SK-N-SH (cell line): ENCODE measurements around the gene B3GNT3. TPM values are rescaled to one million over a fixed set of nuclear protein-coding genes. Genes with fewer than 3 reads are reported as not detected.

Experiments
- CTCF ChIA-PET: fragments of 300-600, 350-600 bp; formaldehyde crosslinking; extraction: SDS; loops from one replicate; lab custom pipeline; 2021; lab: Yijun Ruan, JAX
- POLR2A ChIA-PET: fragments of 350-600 bp; sonication (Branson Sonifier 250); formaldehyde crosslinking; extraction: SDS; loops from one replicate; lab custom pipeline; 2020; ENCODE audit warnings: antibody characterized with exemption, inconsistent platforms; lab: Yijun Ruan, JAX
- DNase-seq: peaks from one replicate; pipeline ENCODE4 v3.0.0; 2012
- H2AFZ ChIP-seq: fragments of 200-600 bp; sonication (generic); 2 replicates; pipeline ENCODE4 v1.8.1; 2016; ENCODE audit warnings: antibody characterized with exemption, mild to moderate bottlenecking, low read depth
- H3F3A ChIP-seq: fragments of 200-600 bp; sonication (generic); replicated peaks from 2 replicates; pipeline ENCODE3; 2016; ENCODE audit warnings: antibody characterized with exemption, mild to moderate bottlenecking; ENCODE audit not compliant: insufficient read depth
- H3K27ac ChIP-seq, 2 experiments: fragments of 200-500 bp in 1 of 2; fragments of 200-600 bp in 1 of 2; sonication (Bioruptor generic) in 1 of 2; sonication (generic), shearing (Covaris generic) in 1 of 2; 2 replicates each; pipeline versions ENCODE4 v1.5.1 to v1.6.1; 2014 to 2016; ENCODE audit warnings: low read depth in 2 of 2, inconsistent platforms in 1 of 2, low read length in 1 of 2, mild to moderate bottlenecking in 1 of 2, mixed read lengths in 1 of 2
- H3K27me3 ChIP-seq: fragments of 200-600 bp; sonication (generic), shearing (Covaris generic); 2 replicates; pipeline ENCODE4 v1.6.1; 2016; ENCODE audit warnings: mixed run types; ENCODE audit not compliant: insufficient read depth
- H3K36me3 ChIP-seq, 2 experiments: fragments of 200-500 bp in 1 of 2; fragments of 200-600 bp in 1 of 2; sonication (Bioruptor generic) in 1 of 2; sonication (generic) in 1 of 2; replicated peaks in 1 of 2; 2 replicates each; pipeline versions ENCODE3 to v1.5.1; 2014 to 2016; ENCODE audit warnings: low read length in 1 of 2, mild to moderate bottlenecking in 1 of 2; ENCODE audit not compliant: insufficient read depth in 2 of 2, control insufficient read depth in 1 of 2
- H3K4me1 ChIP-seq, 2 experiments: fragments of 200-500 bp in 1 of 2; fragments of 200-600 bp in 1 of 2; sonication (Bioruptor generic) in 1 of 2; sonication (generic), shearing (Covaris generic) in 1 of 2; 2 replicates each; pipeline versions ENCODE4 v1.5.1 to v1.6.1; 2014 to 2016; ENCODE audit warnings: low read depth in 1 of 2, low read length in 1 of 2, mixed run types in 1 of 2; ENCODE audit not compliant: insufficient read depth in 2 of 2, control insufficient read depth in 1 of 2
- H3K4me2 ChIP-seq: fragments of 200-600 bp; sonication (generic), shearing (Covaris generic); 2 replicates; pipeline ENCODE4 v1.6.1; 2017; ENCODE audit warnings: mixed run types
- H3K4me3 ChIP-seq, 2 experiments: fragments of 200-500 bp in 1 of 2; fragments of 200-600 bp in 1 of 2; sonication (Bioruptor generic) in 1 of 2; sonication (generic), shearing (Covaris generic) in 1 of 2; 2 replicates each; pipeline versions ENCODE4 v1.5.1 to v1.8.1; 2014 to 2016; ENCODE audit warnings: low read depth in 2 of 2, inconsistent platforms in 1 of 2, low read length in 1 of 2, mild to moderate bottlenecking in 1 of 2, mixed read lengths in 1 of 2, moderate library complexity in 1 of 2
- H3K79me2 ChIP-seq: fragments of 200-600 bp; sonication (generic); 2 replicates; pipeline ENCODE4 v1.8.1; 2017; ENCODE audit warnings: mild to moderate bottlenecking; ENCODE audit not compliant: insufficient read depth
- H3K9ac ChIP-seq: fragments of 200-600 bp; sonication (generic); 2 replicates; pipeline ENCODE4 v1.6.1; 2017; ENCODE audit warnings: mixed run types
- H3K9me2 ChIP-seq: fragments of 200-600 bp; sonication (generic); 2 replicates; pipeline ENCODE4 v1.6.1; 2017; ENCODE audit warnings: mixed run types
- H3K9me3 ChIP-seq: fragments of 200-600 bp; sonication (generic); 2 replicates; pipeline ENCODE4 v1.6.1; 2017; ENCODE audit warnings: mixed run types, mild to moderate bottlenecking, moderate library complexity
- H4K20me1 ChIP-seq: fragments of 200-600 bp; sonication (generic); 2 replicates; pipeline ENCODE4 v1.6.1; 2017; ENCODE audit warnings: mild to moderate bottlenecking, mixed run types; ENCODE audit not compliant: insufficient read depth
- CTCF ChIP-seq: fragments of 200-600 bp; sonication (generic); IDR thresholded peaks from 2 replicates; pipeline ENCODE4 v1.6.1; 2017; ENCODE audit warnings: antibody characterized with exemption, mild to moderate bottlenecking, moderate library complexity
- EP300 ChIP-seq, 2 experiments: IDR thresholded peaks; 2 replicates each; pipeline versions ENCODE4 v1.4.0 to v1.6.1; 2012; ENCODE audit warnings: borderline replicate concordance in 1 of 2, low read depth in 1 of 2, low read length in 1 of 2
- GABPA ChIP-seq: IDR thresholded peaks from 2 replicates; pipeline ENCODE4 v1.4.0; 2012; ENCODE audit warnings: low read depth, mild to moderate bottlenecking
- MXI1 ChIP-seq: IDR thresholded peaks from 2 replicates; pipeline ENCODE4 v1.6.1; 2012; ENCODE audit warnings: mild to moderate bottlenecking, low read depth, low read length, improper control_type of control experiment
- RAD21 ChIP-seq: IDR thresholded peaks from 2 replicates; pipeline ENCODE4 v1.6.1; 2012; ENCODE audit warnings: mild to moderate bottlenecking, low read length
- RXRA ChIP-seq: IDR thresholded peaks from 2 replicates; pipeline ENCODE4 v1.4.0; 2012; ENCODE audit warnings: low read depth, mild to moderate bottlenecking, borderline replicate concordance
- SMC3 ChIP-seq: IDR thresholded peaks from 2 replicates; pipeline ENCODE4 v1.6.1; 2012; ENCODE audit warnings: low read depth, low read length, improper control_type of control experiment
- WGBS: methylation state at CpG from one replicate; pipeline ENCODE4 v1.1.6; 2017; ENCODE audit warnings: low lambda C conversion rate; 5-methylcytosine and 5-hydroxymethylcytosine counted together
- polyA plus RNA-seq, 3 experiments: library from polyadenylated mRNA; depleted of rRNA; stranded (reverse); fragments of >200 nt; gene quantifications; 2 replicates each; pipeline ENCODE4 v1.2.3, GENCODE V29; 2012
- TF ChIP-seq, protein P1 (sequence below): IDR thresholded peaks from 2 replicates; pipeline ENCODE4 v1.6.1; 2012; ENCODE audit warnings: mild to moderate bottlenecking, low read depth, low read length, moderate library complexity

B3GNT3 gene
- polyA plus RNA-seq, 1 of the 3 experiments (the other 2 are of a cell fraction) = not detected

DNA sequence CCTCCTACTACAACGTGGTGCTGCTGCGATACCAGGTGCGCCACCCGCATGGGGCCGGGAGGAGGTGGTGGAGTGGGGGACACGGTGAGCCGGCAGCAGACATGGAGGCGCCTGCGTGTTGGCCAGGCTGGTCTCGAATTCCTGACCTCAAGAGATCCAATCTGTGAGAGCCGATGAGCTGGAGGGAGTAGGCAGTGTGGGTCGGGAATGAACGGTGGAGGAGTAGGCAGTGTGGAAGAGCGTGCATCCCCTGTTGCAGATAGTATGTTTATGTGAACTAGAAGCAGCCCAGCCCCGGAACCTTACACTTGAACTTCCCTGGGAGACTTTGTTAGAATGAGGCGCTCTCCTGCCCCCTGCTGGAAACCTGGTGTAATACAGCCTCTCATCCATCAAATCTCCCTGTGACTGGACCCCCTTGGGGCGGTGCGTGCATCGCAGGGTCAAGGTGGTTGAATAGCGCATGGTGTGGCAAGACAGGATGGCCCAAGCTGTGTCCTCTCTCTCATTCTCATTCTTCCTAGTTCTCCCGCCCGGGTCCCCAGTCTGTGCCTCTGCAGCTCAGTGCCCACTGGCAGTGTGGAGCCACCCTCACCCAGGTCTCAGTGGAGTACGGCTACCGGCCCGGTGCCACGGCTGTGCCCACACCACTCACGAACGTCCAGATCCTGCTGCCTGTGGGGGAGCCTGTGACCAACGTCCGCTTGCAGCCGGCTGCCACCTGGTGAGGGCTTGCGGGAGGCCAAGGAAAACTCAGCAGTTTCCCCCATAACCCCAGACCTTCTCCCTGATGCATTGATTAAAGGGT lies 10.5 kb upstream of the B3GNT3 start:
- H3K27me3 ChIP-seq = no peaks in the 10 kb centered on the region
- no peaks in the 10 kb centered on the region for H3K79me2 ChIP-seq
- ChIA-PET CTCF (interaction anchor here (0.6 to 3.5 kb wide), 32 partner anchors 10 to 178 kb away, joined by 3 to 32 read pairs (median 4); partner anchors contain the start of genes B3GNT3, CCDC124 and RPL18A), POLR2A (interaction anchor here (1.0 to 1.2 kb wide), 2 partner anchors 71 to 178 kb away, joined by 3 to 4 read pairs; no protein-coding TSS in a partner anchor)
- no peak overlapping the region; a peak in 1 of 4 replicates for H3K4me3 ChIP-seq
- no peak overlapping the region for H2AFZ ChIP-seq
- no peak overlapping the region for H3K9ac ChIP-seq
- no peaks in the 10 kb centered on the region for H3K36me3 ChIP-seq
- TF ChIP-seq EP300 (IDR thresholded peaks at IDR 0.05; ENCODE audit: borderline replicate concordance in 1 of 2, low read depth in 1 of 2, low read length in 1 of 2) (no peak), RAD21 (peak; percentile 85), CTCF (peak; percentile 83), SMC3 (peak; percentile 71)
- H3K27ac ChIP-seq = no peak overlapping the region
- H3K9me3 ChIP-seq = no peaks in the 10 kb centered on the region
- 51% methylated on average over 24 of the region's 32 CpGs for WGBS
- no peak overlapping the region for H3K4me2 ChIP-seq
- peaks cover 0 to 3% of the 10 kb centered on the region in 2 experiments; a peak in 1 of 4 replicates for H3K4me1 ChIP-seq
- DNase-seq = peak; percentile 93
- H3F3A ChIP-seq = no peaks in the 10 kb centered on the region
- H4K20me1 ChIP-seq = no peaks in the 10 kb centered on the region
- no peaks in the 10 kb centered on the region for H3K9me2 ChIP-seq

DNA sequence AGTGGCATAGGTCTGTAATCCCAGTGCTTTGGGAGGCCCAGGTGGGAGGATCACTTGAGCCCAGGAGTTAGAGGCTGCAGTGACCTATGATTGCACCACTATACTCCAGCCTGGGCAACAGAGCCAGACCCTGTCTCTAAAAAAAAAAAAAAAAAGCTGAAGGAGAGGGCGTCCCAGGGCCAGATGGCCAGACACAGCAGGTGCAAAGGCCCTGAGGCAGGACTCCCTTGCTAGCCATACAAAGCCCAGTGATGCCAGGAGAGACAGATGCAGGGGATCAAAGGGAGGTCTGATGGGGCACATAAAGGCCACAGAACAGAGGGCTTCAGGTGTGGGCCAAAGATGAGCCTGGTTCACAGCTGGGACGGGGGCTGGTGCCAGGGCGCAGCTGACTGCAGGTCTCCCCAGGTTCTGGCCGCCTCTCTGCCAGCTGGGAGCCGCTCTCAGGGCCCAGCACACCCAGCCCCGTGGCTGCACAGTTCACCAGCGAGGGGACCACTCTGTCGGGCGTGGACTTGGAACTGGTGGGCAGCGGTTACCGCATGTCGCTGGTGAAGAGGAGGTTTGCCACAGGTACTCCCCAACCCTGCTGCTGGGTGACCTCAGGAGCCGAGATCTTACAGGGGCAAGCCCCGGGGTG lies 7.5 kb upstream of the B3GNT3 start:
- H3K27ac ChIP-seq = no peak overlapping the region
- no peaks in the 10 kb centered on the region for H3K27me3 ChIP-seq
- no peak overlapping the region for H3K4me3 ChIP-seq
- no peak for DNase-seq
- no peaks in the 10 kb centered on the region for H3K79me2 ChIP-seq
- TF ChIP-seq GABPA = no peak
- TF ChIP-seq MXI1 = no peak
- TF ChIP-seq RXRA = no peak
- TF ChIP-seq, protein P1, sequence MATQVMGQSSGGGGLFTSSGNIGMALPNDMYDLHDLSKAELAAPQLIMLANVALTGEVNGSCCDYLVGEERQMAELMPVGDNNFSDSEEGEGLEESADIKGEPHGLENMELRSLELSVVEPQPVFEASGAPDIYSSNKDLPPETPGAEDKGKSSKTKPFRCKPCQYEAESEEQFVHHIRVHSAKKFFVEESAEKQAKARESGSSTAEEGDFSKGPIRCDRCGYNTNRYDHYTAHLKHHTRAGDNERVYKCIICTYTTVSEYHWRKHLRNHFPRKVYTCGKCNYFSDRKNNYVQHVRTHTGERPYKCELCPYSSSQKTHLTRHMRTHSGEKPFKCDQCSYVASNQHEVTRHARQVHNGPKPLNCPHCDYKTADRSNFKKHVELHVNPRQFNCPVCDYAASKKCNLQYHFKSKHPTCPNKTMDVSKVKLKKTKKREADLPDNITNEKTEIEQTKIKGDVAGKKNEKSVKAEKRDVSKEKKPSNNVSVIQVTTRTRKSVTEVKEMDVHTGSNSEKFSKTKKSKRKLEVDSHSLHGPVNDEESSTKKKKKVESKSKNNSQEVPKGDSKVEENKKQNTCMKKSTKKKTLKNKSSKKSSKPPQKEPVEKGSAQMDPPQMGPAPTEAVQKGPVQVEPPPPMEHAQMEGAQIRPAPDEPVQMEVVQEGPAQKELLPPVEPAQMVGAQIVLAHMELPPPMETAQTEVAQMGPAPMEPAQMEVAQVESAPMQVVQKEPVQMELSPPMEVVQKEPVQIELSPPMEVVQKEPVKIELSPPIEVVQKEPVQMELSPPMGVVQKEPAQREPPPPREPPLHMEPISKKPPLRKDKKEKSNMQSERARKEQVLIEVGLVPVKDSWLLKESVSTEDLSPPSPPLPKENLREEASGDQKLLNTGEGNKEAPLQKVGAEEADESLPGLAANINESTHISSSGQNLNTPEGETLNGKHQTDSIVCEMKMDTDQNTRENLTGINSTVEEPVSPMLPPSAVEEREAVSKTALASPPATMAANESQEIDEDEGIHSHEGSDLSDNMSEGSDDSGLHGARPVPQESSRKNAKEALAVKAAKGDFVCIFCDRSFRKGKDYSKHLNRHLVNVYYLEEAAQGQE = no peak
- TF ChIP-seq, all 33 proteins: peak for 0
- no peaks in the 10 kb centered on the region for H3K9me3 ChIP-seq
- ChIA-PET POLR2A (no interaction called here), CTCF (interaction anchor here (1.1 kb wide), 1 partner anchor 73 kb away, joined by 3 read pairs; no protein-coding TSS in a partner anchor)
- no peaks in the 10 kb centered on the region for H4K20me1 ChIP-seq
- no peaks in the 10 kb centered on the region for H3F3A ChIP-seq
- no peak overlapping the region for H3K4me2 ChIP-seq
- H3K9ac ChIP-seq = no peak overlapping the region
- H3K4me1 ChIP-seq = peaks cover 0 to 14% of the 10 kb centered on the region in 2 experiments; a peak in 1 of 4 replicates
- no peaks in the 10 kb centered on the region for H3K9me2 ChIP-seq
- H2AFZ ChIP-seq = no peak overlapping the region
- H3K36me3 ChIP-seq = no peaks in the 10 kb centered on the region
- 75% methylated on average over 1 of the region's 14 CpGs for WGBS
